Caco-2 (cell line): ENCODE data around the gene BMP10. TPM values are rescaled to one million over a fixed set of nuclear protein-coding genes. Genes with fewer than 3 reads are reported as not detected.

Experiments used
- BruUV-seq: library from RNA; stranded (reverse); fragments of 400-500 nt; replicated peaks from 2 replicates; lab custom pipeline; 2021; lab: Mats Ljungman, UMichigan
- CTCF ChIA-PET: fragments of 300-600 bp; sonication (Branson Sonifier 250); formaldehyde crosslinking; loops from one replicate; lab custom pipeline; 2022; ENCODE audit warnings: antibody characterized with exemption; lab: Charles Lee
- POLR2A ChIA-PET: fragments of 300-600 bp; sonication (Branson Sonifier 250); formaldehyde crosslinking; loops from one replicate; lab custom pipeline; 2022; ENCODE audit warnings: antibody characterized with exemption; lab: Charles Lee
- DNase-seq, 2 experiments: peaks; one replicate each; pipeline versions ENCODE4 v3.0.0 to v3.0.0-alpha.2; 2020 to 2022
- H3K27me3 ChIP-seq: replicated peaks from 2 replicates; pipeline ENCODE4 v1.6.0; 2011; ENCODE audit warnings: low read length; ENCODE audit not compliant: control insufficient read depth, insufficient read depth
- H3K36me3 ChIP-seq: 2 replicates; pipeline ENCODE4 v1.5.1; 2011; ENCODE audit warnings: low read length; ENCODE audit not compliant: control insufficient read depth, insufficient read depth
- H3K4me1 ChIP-seq: fragments of 250-450 bp; sonication (Bioruptor Pico); 2 replicates; pipeline ENCODE4 v1.5.1; 2020; ENCODE audit warnings: mild to moderate bottlenecking
- H3K4me3 ChIP-seq: 2 replicates; pipeline ENCODE4 v1.5.1; 2011; ENCODE audit warnings: low read depth, mild to moderate bottlenecking, control low read depth, low read length
- H3K9me3 ChIP-seq: fragments of 250-450 bp; sonication (Bioruptor Pico); 2 replicates; pipeline ENCODE4 v1.5.1; 2020; ENCODE audit warnings: mild to moderate bottlenecking, moderate library complexity
- H3K27ac Mint-ChIP-seq: one replicate; pipeline ENCODE4 v1.8.0; 2022; ENCODE audit warnings: mixed read lengths; ENCODE audit not compliant: unreplicated experiment
- H3K27me3 Mint-ChIP-seq: one replicate; pipeline ENCODE4 v1.8.0; 2022; ENCODE audit warnings: mixed read lengths; ENCODE audit not compliant: insufficient read depth, unreplicated experiment
- H3K36me3 Mint-ChIP-seq: one replicate; pipeline ENCODE4 v1.8.0; 2022; ENCODE audit warnings: mild to moderate bottlenecking, mixed read lengths; ENCODE audit not compliant: insufficient read depth, unreplicated experiment
- H3K4me1 Mint-ChIP-seq: one replicate; pipeline ENCODE4 v1.8.0; 2022; ENCODE audit warnings: low read depth, mixed read lengths; ENCODE audit not compliant: unreplicated experiment
- H3K4me3 Mint-ChIP-seq: one replicate; pipeline ENCODE4 v1.8.0; 2022; ENCODE audit warnings: mild to moderate bottlenecking, moderate library complexity, mixed read lengths; ENCODE audit not compliant: unreplicated experiment
- H3K9me3 Mint-ChIP-seq: one replicate; pipeline ENCODE4 v1.8.0; 2022; ENCODE audit warnings: mixed read lengths; ENCODE audit not compliant: unreplicated experiment
- CTCF ChIP-seq, 2 experiments: fragments of 200-600 bp in 1 of 2; IDR thresholded peaks; 1 replicate in 1 of 2; 2 replicates in 1 of 2; pipeline versions ENCODE4 v1.5.1 to v1.8.0; 2011 to 2022; ENCODE audit warnings: antibody characterized with exemption in 1 of 2, control low read depth in 1 of 2, inconsistent platforms in 1 of 2, low read depth in 1 of 2, low read length in 1 of 2, mild to moderate bottlenecking in 1 of 2, moderate library complexity in 1 of 2; ENCODE audit not compliant: insufficient read depth in 1 of 2, severe bottlenecking in 1 of 2, unreplicated experiment in 1 of 2
- intact Hi-C: fragments of 100-400 bp; cut with micrococcal nuclease; formaldehyde crosslinking; loops from one replicate; pipeline ENCODE4 v1.10.0; 2022; ENCODE audit not compliant: unreplicated experiment
- total RNA-seq: library from RNA; stranded (reverse); gene quantifications from 2 replicates; pipeline ENCODE4 v1.2.3, GENCODE V29; 2022

BMP10 gene
- total RNA-seq, 1 experiment from 2014 or later, result not detected

- H3K9me3 Mint-ChIP-seq, result no peaks in the 10 kb centered on the region
- DNase-seq, result no peak
- no peaks in the 10 kb centered on the region for H3K27me3 Mint-ChIP-seq
- ChIA-PET POLR2A (no interaction called here), CTCF (no interaction called here)
- TF ChIP-seq CTCF (IDR thresholded peaks at IDR 0.05; ENCODE audit: insufficient read depth in 1 of 2, low read depth in 1 of 2, low read length in 1 of 2, severe bottlenecking in 1 of 2, unreplicated experiment in 1 of 2), result no peak
- no peak overlapping the region for H3K27ac Mint-ChIP-seq
- Histone ChIP-seq H3K27me3 (no peaks in the 10 kb centered on the region), H3K4me3 (no peak overlapping the region), H3K4me1 (no peaks in the 10 kb centered on the region), H3K9me3 (no peaks in the 10 kb centered on the region), H3K36me3 (no peaks in the 10 kb centered on the region)
- no peaks in the 10 kb centered on the region for H3K4me1 Mint-ChIP-seq
- H3K4me3 Mint-ChIP-seq, result no peak overlapping the region
- BruUV-seq, result no TSS peak
- H3K36me3 Mint-ChIP-seq, result no peaks in the 10 kb centered on the region
- intact Hi-C loops, result no loop called here
Measured at GRCh38 chr2:68819556-68819955, 51.6 kb downstream of the BMP10 start.

- Mint-ChIP-seq H3K4me1 (no peaks in the 10 kb centered on the region), H3K27me3 (peaks cover 4% of the 10 kb centered on the region), H3K4me3 (no peak overlapping the region), H3K9me3 (no peaks in the 10 kb centered on the region), H3K27ac (no peak overlapping the region), H3K36me3 (no peaks in the 10 kb centered on the region)
- Histone ChIP-seq H3K4me3 (no peak overlapping the region), H3K9me3 (no peaks in the 10 kb centered on the region), H3K4me1 (no peaks in the 10 kb centered on the region), H3K36me3 (no peaks in the 10 kb centered on the region), H3K27me3 (no peaks in the 10 kb centered on the region)
- no peak for DNase-seq
- POLR2A ChIA-PET, result no interaction called here
- intact Hi-C loops, result no loop called here
- no TSS peak for BruUV-seq
- CTCF ChIA-PET, result no interaction called here
- no peak for TF ChIP-seq CTCF (IDR thresholded peaks at IDR 0.05; ENCODE audit: insufficient read depth in 1 of 2, low read depth in 1 of 2, low read length in 1 of 2, severe bottlenecking in 1 of 2, unreplicated experiment in 1 of 2)
Measured at GRCh38 chr2:68817306-68817705, 53.9 kb downstream of the BMP10 start.

Other genes starting within 250 kb of the BMP10 start
- 0.09 TPM in 1 of 2 replicates, not detected in the other for gene PROKR1, start 227.8 kb downstream of the BMP10 start, total RNA-seq
- gene ARHGAP25, start 136.6 kb downstream of the BMP10 start, total RNA-seq, result 0.48 and 0.58 TPM in 2 replicates
- gene GKN2, start 81.5 kb upstream of the BMP10 start, total RNA-seq, result not detected in 2 replicates
- not detected in 2 replicates for gene GKN1, start 103.2 kb upstream of the BMP10 start, total RNA-seq
- gene ANTXR1, start 141.8 kb upstream of the BMP10 start, total RNA-seq, result 0.27 and 0.35 TPM in 2 replicates